SK-N-SH (cell line): ENCODE measurements around the gene SHB.

Experiments
- CHD2 ChIP-seq: fragments of 150-350 bp; IDR thresholded peaks from 2 replicates; pipeline ENCODE4 v1.6.1; 2018; ENCODE audit warnings: low read length; ENCODE audit not compliant: partially characterized antibody
- CTCF ChIP-seq: fragments of 200-600 bp; sonication (generic); IDR thresholded peaks from 2 replicates; pipeline ENCODE4 v1.6.1; 2017; ENCODE audit warnings: antibody characterized with exemption, mild to moderate bottlenecking, moderate library complexity
- EZH2phosphoT487 ChIP-seq: fragments of 200-600 bp; sonication (generic); IDR thresholded peaks from 2 replicates; pipeline ENCODE4 v1.6.1; 2017; ENCODE audit warnings: low read depth, mixed run types, mild to moderate bottlenecking, antibody characterized with exemption, moderate library complexity, borderline replicate concordance
- FOXM1 ChIP-seq: IDR thresholded peaks from 2 replicates; pipeline ENCODE4 v1.4.0; 2012; ENCODE audit warnings: low read depth, mild to moderate bottlenecking
- JUND ChIP-seq: IDR thresholded peaks from 2 replicates; pipeline ENCODE4 v1.4.0; 2012
- MEF2A ChIP-seq: IDR thresholded peaks from 2 replicates; pipeline ENCODE4 v1.4.0; 2012; ENCODE audit warnings: low read depth, borderline replicate concordance
- MXI1 ChIP-seq: IDR thresholded peaks from 2 replicates; pipeline ENCODE4 v1.6.1; 2012; ENCODE audit warnings: mild to moderate bottlenecking, low read depth, low read length, improper control_type of control experiment
- NFIC ChIP-seq: IDR thresholded peaks from 2 replicates; pipeline ENCODE4 v1.4.0; 2012; ENCODE audit warnings: borderline replicate concordance
- PBX3 ChIP-seq: IDR thresholded peaks from 2 replicates; pipeline ENCODE4; 2012
- POLR2AphosphoS5 ChIP-seq: IDR thresholded peaks from 2 replicates; pipeline ENCODE4 v1.6.1; 2012; ENCODE audit warnings: low read depth, low read length
- RAD21 ChIP-seq: IDR thresholded peaks from 2 replicates; pipeline ENCODE4 v1.6.1; 2012; ENCODE audit warnings: mild to moderate bottlenecking, low read length
- TF ChIP-seq, protein P1 (sequence below): IDR thresholded peaks from 2 replicates; pipeline ENCODE4 v1.4.0; 2012; ENCODE audit warnings: low read depth

DNA sequence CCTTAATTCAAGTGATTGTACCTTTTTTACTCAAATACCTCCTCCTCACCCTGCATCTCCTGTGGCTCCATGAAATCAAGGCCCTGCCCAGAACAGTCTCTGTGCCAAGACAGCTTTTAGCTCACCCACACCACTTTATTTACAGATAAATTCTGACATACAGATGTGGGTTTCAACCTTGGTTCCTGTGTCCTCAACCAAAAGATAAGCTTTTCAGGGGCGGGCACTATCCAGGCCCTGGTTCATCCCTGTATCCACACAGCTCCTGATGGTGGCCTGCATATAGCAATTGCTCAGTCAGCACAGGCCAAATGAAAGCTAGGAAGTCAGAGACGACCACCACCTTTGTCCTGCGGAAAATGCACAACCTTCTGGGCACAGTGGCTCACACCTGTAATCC, 8.3 kb downstream of the SHB start:
- TF ChIP-seq RAD21, result no peak
- no peak for TF ChIP-seq MXI1
- TF ChIP-seq, protein P1, sequence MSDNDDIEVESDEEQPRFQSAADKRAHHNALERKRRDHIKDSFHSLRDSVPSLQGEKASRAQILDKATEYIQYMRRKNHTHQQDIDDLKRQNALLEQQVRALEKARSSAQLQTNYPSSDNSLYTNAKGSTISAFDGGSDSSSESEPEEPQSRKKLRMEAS, result no peak
- TF ChIP-seq CTCF, result no peak
- TF ChIP-seq FOXM1, result no peak
- TF ChIP-seq NFIC, result no peak
- TF ChIP-seq POLR2AphosphoS5, result no peak
- TF ChIP-seq CHD2, result no peak
- no peak for TF ChIP-seq PBX3
- TF ChIP-seq EZH2phosphoT487, result no peak
- TF ChIP-seq MEF2A, result no peak
- TF ChIP-seq JUND, result no peak
